AG09319 (cell line): ENCODE results near the gene RNF115.
A peak's percentile ranks its signal among the peaks of the same experiment; 100 is the strongest.

ENCODE experiments used
- DNase-seq: peaks from one replicate; pipeline ENCODE4 v3.0.0-alpha.2; 2010; ENCODE audit warnings: low read depth; ENCODE audit errors: extremely low read depth
- CTCF ChIP-seq: IDR thresholded peaks from 2 replicates; pipeline ENCODE4 v1.5.1; 2011; ENCODE audit warnings: low read depth, mild to moderate bottlenecking, inconsistent platforms, low read length, moderate library complexity

RNF115 gene

DNA sequence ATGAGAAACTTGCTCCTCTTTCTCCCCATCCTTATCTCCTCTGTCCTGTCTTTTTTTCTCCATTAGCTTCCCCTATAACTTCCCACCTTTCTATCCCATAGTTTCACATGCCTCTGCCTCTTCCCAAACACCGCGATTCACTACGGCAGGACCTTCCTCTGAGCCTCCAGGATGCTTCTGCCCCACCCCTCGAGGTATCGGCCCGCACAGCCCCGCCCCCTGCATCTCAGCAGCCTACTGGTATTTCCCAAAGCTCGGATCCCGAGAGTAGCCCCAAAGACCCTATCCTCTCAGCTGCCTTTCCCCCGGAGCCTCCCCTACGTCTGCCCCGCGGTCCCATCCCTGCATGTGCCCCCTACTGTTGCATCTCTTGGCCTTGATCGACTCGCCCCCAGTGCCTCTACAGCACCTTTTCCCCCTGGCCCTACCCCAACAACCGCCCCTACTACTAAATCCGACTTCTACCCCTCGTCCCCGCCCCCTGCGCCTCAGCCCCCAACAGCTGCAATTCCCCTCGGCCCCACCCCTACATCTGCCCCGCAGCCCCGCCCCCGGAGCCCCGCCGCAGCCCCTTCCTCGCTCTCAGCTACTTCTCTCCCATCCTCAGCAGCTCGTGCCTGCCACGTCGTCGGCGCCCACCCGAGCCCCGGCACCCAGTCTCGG is 34.5 kb upstream of the RNF115 start:
- no peak for DNase-seq
- no peak for TF ChIP-seq CTCF

DNA sequence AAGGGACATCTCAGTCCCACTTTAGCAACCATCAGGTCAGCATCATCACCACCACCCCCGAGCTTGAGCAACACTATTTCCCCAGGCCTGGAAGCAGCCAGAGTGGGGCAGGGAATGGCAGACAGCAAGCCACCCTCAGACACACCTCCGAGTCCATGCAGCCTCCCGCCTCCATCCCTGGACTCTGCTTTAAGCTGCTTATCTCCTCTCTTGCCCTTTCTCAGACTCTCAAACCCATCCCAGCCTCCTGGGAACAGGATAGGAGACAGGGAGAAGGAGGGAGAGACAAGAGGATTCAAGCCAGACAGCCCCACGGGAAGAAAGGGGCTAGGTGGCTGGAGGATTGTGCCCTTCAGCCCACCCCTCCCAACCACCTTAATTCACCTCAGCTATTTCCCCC is 33.3 kb upstream of the RNF115 start:
- DNase-seq, result no peak
- TF ChIP-seq CTCF, result no peak

- no peak for DNase-seq
- TF ChIP-seq CTCF, result no peak
These were observed 31.6 kb upstream of the RNF115 start for GRCh38 chr1:145855426-145855948.

DNA sequence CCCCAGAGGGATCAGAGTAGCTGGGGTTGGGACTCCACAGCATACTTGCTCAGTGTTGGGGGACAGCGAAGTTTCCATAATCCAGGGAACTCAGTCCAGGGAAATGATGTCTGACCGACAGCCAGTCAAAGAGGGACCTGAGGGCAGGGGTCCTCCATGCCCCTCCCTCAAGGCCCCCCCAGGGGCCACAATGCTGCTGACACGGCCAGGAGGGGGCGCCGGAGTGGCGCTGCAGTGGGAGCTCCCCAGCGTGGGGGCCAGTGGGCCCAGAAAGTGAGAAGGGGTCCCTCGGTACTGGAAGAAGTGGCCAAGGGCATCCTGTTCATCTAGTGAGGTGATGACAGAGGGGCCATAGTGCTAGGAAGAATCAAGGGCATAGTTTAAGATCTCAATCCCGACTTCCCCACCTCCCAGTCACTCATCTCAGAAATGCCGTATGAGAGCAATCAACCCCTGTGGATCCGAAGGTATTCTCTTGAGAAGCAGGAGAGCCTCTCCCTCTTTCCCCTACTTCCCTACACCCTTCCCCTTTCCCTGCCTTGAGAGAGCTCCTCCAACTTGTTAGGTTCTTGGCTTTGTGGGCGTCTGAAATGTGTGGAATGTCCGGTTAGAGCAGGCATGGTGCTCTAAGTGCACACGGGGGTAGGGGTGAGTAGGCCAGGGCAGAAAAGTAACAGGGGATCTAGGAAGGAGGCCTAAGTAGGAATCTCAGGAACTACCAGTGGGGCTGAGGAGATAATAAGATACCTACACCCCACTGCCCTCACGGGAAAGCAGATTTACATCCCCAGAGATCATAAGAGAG is 25.7 kb upstream of the RNF115 start:
- TF ChIP-seq CTCF, result peak; percentile 40
- DNase-seq, result no peak

DNA sequence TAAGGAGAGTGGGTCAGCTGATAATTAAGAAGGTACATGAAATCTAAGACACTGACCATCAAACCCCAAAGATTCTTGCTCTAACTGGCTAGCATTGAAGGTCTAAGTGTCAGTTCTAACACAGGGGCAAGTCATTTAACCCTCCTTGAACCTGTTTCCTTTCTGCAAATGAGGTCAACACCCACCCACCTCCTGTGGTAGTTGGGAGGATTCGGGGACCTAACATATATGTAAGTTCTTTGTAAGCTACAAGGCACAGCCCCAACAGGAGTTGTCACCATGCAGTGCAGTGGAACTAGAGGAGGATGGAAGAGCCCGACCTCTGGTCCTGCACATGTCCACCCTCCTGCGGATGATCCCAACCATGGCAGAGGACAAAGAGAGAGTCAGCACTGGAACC is 23.9 kb upstream of the RNF115 start:
- no peak for TF ChIP-seq CTCF
- DNase-seq, result no peak

DNA sequence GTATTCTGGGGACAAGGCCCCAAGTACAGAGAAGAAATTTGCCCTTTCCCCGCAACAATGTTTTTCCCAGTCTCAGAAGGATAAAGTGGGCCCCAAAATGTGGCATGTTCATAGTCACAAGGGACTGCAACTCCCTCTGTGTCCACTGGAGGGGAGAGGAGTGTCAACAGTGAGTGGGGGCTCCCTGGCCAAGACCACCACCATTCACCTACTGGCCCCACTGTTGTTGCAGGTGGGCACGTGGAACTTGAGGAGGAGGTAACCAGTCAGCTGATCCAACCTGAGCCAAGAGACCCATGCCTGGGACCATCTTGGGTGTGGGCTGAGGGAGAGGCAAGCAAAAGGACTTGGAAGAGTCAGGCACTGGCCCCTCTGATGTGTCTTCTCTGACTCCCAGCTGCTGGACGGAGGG is 22.3 kb upstream of the RNF115 start:
- TF ChIP-seq CTCF, result peak; percentile 58
- no peak for DNase-seq

- no peak; the same call in none of the 2 replicates for TF ChIP-seq CTCF
- no peak for DNase-seq
These were observed 21.7 kb upstream of the RNF115 start, which contains the start of gene NUDT17 for GRCh38 chr1:145845514-145846161. NUDT17 (plus strand) TSS chr1:145845630; CDS start chr1:145845641, 11 bp downstream.
